Mesothelial cell of epicardium (in vitro differentiated cells): ENCODE data around the gene PTCH1. TPM values are rescaled to one million over a fixed set of nuclear protein-coding genes. Genes with fewer than 3 reads are reported as not detected.

Experiments used
- DNase-seq, 2 experiments: peaks; one replicate each; pipeline ENCODE4 v3.0.0; 2021; ENCODE audit warnings: low spot score in 2 of 2; ENCODE audit not compliant: unreplicated experiment in 2 of 2
- H3K27ac Mint-ChIP-seq: 2 replicates; pipeline ENCODE4 v1.8.0; 2021; ENCODE audit warnings: mixed read lengths
- H3K27me3 Mint-ChIP-seq: 2 replicates; pipeline ENCODE4 v1.8.0; 2021; ENCODE audit warnings: low read depth, mixed read lengths
- H3K36me3 Mint-ChIP-seq: 2 replicates; pipeline ENCODE4 v1.8.0; 2021; ENCODE audit warnings: mixed read lengths
- H3K4me1 Mint-ChIP-seq: 2 replicates; pipeline ENCODE4 v1.8.0; 2021; ENCODE audit warnings: mixed read lengths
- H3K4me3 Mint-ChIP-seq: 2 replicates; pipeline ENCODE4 v1.8.0; 2021; ENCODE audit warnings: mild to moderate bottlenecking, moderate library complexity, mixed read lengths
- H3K9me3 Mint-ChIP-seq: 2 replicates; pipeline ENCODE4 v1.8.0; 2021; ENCODE audit warnings: mixed read lengths
- total RNA-seq: library from RNA; stranded (reverse); gene quantifications from 3 replicates; pipeline ENCODE4 v1.2.1, GENCODE V29; 2021
- TF ChIP-seq, protein P1 (sequence below): fragments of 200-600 bp; sonication (generic); IDR thresholded peaks from one replicate; pipeline ENCODE4 v1.5.0; 2021; ENCODE audit warnings: antibody characterized with exemption; ENCODE audit not compliant: unreplicated experiment

Gene PTCH1
- total RNA-seq, 1 donor from 2014 or later: 36.1 TPM

DNA sequence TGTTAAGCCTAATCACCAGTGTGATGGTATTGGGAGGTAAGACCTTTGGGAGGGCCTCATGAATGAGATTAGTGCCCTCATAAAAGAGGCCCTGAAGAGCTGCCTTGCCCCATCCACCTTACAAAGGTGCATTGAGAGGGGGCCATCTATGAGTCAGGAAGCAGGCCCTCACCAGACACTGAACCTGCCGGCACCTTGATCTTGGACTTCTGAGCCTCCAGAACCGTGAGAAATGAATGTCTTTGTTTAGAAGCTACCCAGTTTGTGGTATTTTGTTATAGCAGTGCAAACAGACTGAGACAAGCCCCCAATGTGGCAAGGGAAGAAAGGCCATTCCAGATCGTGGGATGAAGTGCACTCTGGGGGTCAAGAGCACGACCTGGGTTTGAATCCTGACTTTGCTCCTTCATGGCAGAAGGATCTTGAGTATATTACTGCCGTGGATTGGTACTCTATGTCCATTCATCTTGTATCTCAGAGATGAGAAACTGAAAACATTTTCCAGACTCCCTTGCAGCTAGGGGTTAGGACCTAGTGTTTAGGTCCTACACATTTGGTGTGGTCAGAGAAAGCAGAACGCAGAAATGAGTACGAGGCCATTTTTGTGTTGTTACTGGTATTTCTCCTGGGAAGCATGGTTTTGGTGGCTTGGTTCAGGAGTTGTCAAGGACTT lies 86.7 kb downstream of the PTCH1 start:
- Mint-ChIP-seq H3K27ac (no peak overlapping the region), H3K4me3 (no peak overlapping the region)
- TF ChIP-seq, protein P1, sequence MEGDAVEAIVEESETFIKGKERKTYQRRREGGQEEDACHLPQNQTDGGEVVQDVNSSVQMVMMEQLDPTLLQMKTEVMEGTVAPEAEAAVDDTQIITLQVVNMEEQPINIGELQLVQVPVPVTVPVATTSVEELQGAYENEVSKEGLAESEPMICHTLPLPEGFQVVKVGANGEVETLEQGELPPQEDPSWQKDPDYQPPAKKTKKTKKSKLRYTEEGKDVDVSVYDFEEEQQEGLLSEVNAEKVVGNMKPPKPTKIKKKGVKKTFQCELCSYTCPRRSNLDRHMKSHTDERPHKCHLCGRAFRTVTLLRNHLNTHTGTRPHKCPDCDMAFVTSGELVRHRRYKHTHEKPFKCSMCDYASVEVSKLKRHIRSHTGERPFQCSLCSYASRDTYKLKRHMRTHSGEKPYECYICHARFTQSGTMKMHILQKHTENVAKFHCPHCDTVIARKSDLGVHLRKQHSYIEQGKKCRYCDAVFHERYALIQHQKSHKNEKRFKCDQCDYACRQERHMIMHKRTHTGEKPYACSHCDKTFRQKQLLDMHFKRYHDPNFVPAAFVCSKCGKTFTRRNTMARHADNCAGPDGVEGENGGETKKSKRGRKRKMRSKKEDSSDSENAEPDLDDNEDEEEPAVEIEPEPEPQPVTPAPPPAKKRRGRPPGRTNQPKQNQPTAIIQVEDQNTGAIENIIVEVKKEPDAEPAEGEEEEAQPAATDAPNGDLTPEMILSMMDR: no peak

DNA sequence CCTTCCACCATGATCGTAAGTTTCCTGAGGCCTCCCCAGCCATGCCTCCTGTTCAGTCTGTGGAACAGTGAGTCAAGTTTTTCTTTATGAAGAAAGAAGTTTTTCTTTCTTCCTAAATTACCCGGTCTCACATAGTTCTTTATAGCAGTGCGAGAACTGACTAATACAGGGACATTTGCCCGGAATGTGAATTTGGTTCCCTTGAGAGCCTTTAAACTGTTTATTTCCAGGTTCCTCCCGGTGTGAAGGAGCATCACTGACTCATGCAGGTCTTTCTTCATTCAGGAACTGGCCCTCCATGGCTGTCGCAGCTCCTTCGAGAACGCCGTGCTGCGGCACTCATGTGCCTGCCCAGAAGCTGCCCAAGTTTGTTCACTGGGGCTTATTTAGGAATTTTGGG lies 87.7 kb downstream of the PTCH1 start:
- Mint-ChIP-seq H3K4me1 (peaks cover 15% of the 10 kb centered on the region), H3K9me3 (peaks cover 27% of the 10 kb centered on the region), H3K27ac (no peak overlapping the region), H3K27me3 (no peaks in the 10 kb centered on the region), H3K4me3 (no peak overlapping the region), H3K36me3 (no peaks in the 10 kb centered on the region)
- no peak for DNase-seq
- TF ChIP-seq, protein P1: no peak

More for the DNA sequence above, 86.7 kb downstream of the PTCH1 start:
- no peaks in the 10 kb centered on the region for H3K27me3 Mint-ChIP-seq
- peaks cover 19% of the 10 kb centered on the region for H3K4me1 Mint-ChIP-seq
- H3K9me3 Mint-ChIP-seq: peaks cover 22% of the 10 kb centered on the region
- H3K36me3 Mint-ChIP-seq: no peaks in the 10 kb centered on the region
- DNase-seq: no peak

DNA sequence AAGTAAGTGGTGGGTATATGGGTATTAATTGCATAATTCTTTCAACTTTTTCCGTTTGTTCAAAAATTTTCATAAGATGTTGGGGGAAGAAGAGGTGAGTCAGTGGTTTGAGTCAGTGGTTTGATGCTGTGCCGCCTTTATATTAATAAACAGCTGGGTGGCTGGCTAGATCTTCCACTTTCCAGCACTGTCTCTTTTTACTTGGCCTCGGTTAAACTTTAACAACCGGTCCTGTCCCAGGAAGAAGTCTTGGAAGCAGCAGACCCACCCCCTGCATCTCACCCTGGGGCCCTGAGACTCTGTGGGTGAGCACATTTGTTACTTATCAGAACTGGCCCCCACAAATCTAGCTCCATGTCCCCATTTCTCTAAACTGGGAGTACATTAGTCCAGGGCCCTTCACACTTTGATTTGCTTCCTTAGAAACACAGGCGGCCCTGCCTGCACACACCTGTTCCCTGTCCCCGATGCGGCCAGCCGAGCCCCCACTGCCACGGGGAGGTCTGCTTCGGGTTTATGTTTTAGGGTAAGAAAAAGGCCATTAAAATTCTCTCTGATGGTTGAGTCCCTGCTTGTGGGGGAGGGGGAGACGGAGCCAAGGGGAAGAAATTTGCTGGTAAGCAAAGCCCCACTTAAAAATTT lies 90.7 kb downstream of the PTCH1 start:
- peaks cover 42% of the 10 kb centered on the region for H3K9me3 Mint-ChIP-seq
- H3K4me1 Mint-ChIP-seq: peaks cover 10% of the 10 kb centered on the region
- peak overlapping the region; percentile 95 for H3K27ac Mint-ChIP-seq
- TF ChIP-seq, protein P1: no peak
- H3K27me3 Mint-ChIP-seq: no peaks in the 10 kb centered on the region
- H3K36me3 Mint-ChIP-seq: peaks cover 21% of the 10 kb centered on the region
- peak overlapping the region; percentile 76 for H3K4me3 Mint-ChIP-seq
- DNase-seq: no peak

DNA sequence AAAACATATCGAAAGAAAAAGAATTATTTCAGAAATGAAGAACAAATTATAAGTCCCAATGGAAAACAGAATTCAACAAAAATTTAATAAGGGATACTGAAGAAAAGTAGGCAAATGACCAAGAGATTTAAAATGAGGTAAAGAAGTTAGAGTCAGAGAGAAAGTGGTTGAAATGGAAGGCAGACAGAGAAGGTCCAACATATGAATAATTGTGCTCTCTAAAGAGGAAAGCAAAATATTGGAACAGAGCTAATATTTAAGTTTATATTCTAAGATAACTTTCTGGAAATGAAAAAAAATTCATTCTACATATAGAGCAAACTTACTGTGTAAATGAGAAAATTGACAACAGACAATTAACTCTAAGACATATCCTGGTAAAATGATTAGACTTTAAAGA lies 94.1 kb downstream of the PTCH1 start:
- Mint-ChIP-seq H3K27ac (no peak overlapping the region), H3K36me3 (peaks cover 25% of the 10 kb centered on the region), H3K4me3 (no peak overlapping the region), H3K9me3 (peaks cover 27% of the 10 kb centered on the region), H3K27me3 (no peaks in the 10 kb centered on the region), H3K4me1 (peaks cover 10% of the 10 kb centered on the region)
- DNase-seq: no peak
- TF ChIP-seq, protein P1: no peak

DNA sequence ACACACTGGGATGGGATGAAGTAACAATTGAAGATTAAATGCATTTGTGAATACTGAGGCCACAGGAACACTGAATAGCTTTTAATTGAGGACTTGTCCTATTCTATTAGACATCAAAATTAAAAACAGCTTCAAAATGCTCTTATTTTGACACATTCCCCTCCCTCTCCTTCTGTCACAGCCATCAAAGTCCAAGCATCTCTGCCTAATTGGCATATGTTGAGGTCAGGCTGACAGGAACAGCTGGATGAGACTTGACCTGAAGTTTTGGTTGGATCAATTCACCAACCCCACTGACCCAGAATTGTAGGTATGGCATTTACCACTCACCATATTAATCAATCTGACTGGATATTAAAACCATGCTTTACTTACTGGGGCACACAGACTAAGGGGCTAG lies 96.3 kb downstream of the PTCH1 start:
- peaks cover 32% of the 10 kb centered on the region for H3K36me3 Mint-ChIP-seq
- no peak overlapping the region for H3K4me3 Mint-ChIP-seq
- TF ChIP-seq, protein P1: no peak
- peaks cover 39% of the 10 kb centered on the region for H3K9me3 Mint-ChIP-seq
- DNase-seq: no peak
- H3K27me3 Mint-ChIP-seq: no peaks in the 10 kb centered on the region
- no peaks in the 10 kb centered on the region for H3K4me1 Mint-ChIP-seq
- no peak overlapping the region for H3K27ac Mint-ChIP-seq
